Skin of body (tissue), 2 donors: ENCODE measurements around the gene PRELID3B. TPM values are rescaled to one million over a fixed set of nuclear protein-coding genes. Genes with fewer than 3 reads are reported as not detected.

ENCODE experiments used
- DNase-seq: peaks from one replicate; lab custom pipeline; 2025; lab: John Stamatoyannopoulos, UW
- total RNA-seq: library from RNA; depleted of rRNA; stranded (reverse); fragments of >200 nt; gene quantifications from one replicate; pipeline ENCODE4 v1.2.3, GENCODE V29; 2014

The PRELID3B gene
- total RNA-seq, 1 donor from 2014 or later, result 50.0 TPM

GRCh38 chr20:58996226-58996611 is 46.4 kb downstream of the PRELID3B start:
- no peak for DNase-seq

GRCh38 chr20:58995461-58996225 is 46.9 kb downstream of the PRELID3B start:
- no peak for DNase-seq

- DNase-seq, result no peak
Measured at GRCh38 chr20:58994390-58995159, 48.0 kb downstream of the PRELID3B start.

- DNase-seq, result no peak
Measured at GRCh38 chr20:58993332-58994248, 49.0 kb downstream of the PRELID3B start.

GRCh38 chr20:58992911-58993310 is 49.7 kb downstream of the PRELID3B start:
- DNase-seq, result no peak

- no peak for DNase-seq
Measured at GRCh38 chr20:58991715-58992114, 50.9 kb downstream of the PRELID3B start.

GRCh38 chr20:58990651-58991445 is 51.7 kb downstream of the PRELID3B start:
- no peak for DNase-seq

- no peak for DNase-seq
Measured at GRCh38 chr20:58989196-58989595, 53.4 kb downstream of the PRELID3B start.

- no peak for DNase-seq
Measured at GRCh38 chr20:58988565-58988882, 54.1 kb downstream of the PRELID3B start.

GRCh38 chr20:58987790-58988564 is 54.6 kb downstream of the PRELID3B start:
- no peak for DNase-seq

GRCh38 chr20:58986968-58987517 is 55.5 kb downstream of the PRELID3B start:
- no peak for DNase-seq

GRCh38 chr20:58986286-58986967 is 56.2 kb downstream of the PRELID3B start:
- DNase-seq, result no peak

GRCh38 chr20:58985656-58986055 is 56.9 kb downstream of the PRELID3B start:
- DNase-seq, result no peak

GRCh38 chr20:58984691-58985090 is 57.9 kb downstream of the PRELID3B start:
- DNase-seq, result no peak

Other genes with a start within 250 kb of the PRELID3B start
- 1.3 TPM for gene GNAS-AS1, start 191.9 kb downstream of the PRELID3B start, total RNA-seq
- gene GNAS, start 190.1 kb downstream of the PRELID3B start, total RNA-seq, result 604 TPM
- gene NELFCD, start 61.5 kb downstream of the PRELID3B start, total RNA-seq, result 62.0 TPM
- gene CTSZ, start 35.5 kb downstream of the PRELID3B start, total RNA-seq, result 58.6 TPM
- 3.3 TPM for gene TUBB1, start 23.4 kb downstream of the PRELID3B start, total RNA-seq
- 21.6 TPM for gene ATP5F1E, start 10.5 kb downstream of the PRELID3B start, total RNA-seq
- 0.20 TPM for gene ZNF831, start 121.0 kb upstream of the PRELID3B start, total RNA-seq